HG02623 (cell line): ENCODE data around the gene BIN2.
A peak's percentile ranks its signal among the peaks of the same experiment; 100 is the strongest.
"Not testable (repeated sequence)": the region's sequence is repeated elsewhere in the genome, so short reads cannot be mapped to it uniquely, and the experiment has no call there.

Source experiments
- ATAC-seq: cut with Tn5 transposase; IDR thresholded peaks from one replicate; pipeline ENCODE4 v1.9.1; 2021; ENCODE audit warnings: moderate library complexity; ENCODE audit not compliant: unreplicated experiment

The BIN2 gene

GRCh38 chr12:51346581-51346980 lies 22.6 kb upstream of the BIN2 start, which contains the start of gene CELA1:
CELA1 (minus strand) TSS chr12:51346679; CDS start chr12:51346638, 41 bp downstream.
- ATAC-seq = no peak

GRCh38 chr12:51345681-51346080 lies 21.7 kb upstream of the BIN2 start:
- no peak for ATAC-seq

- no peak for ATAC-seq
Observed at GRCh38 chr12:51343201-51343600, 19.2 kb upstream of the BIN2 start.

GRCh38 chr12:51342416-51342815 lies 18.4 kb upstream of the BIN2 start:
- no peak for ATAC-seq

- ATAC-seq = no peak
Observed at GRCh38 chr12:51341251-51342007, 17.5 kb upstream of the BIN2 start.

GRCh38 chr12:51339750-51340149 lies 15.8 kb upstream of the BIN2 start:
- no peak for ATAC-seq

GRCh38 chr12:51337336-51337735 lies 13.4 kb upstream of the BIN2 start:
- ATAC-seq = not testable (repeated sequence)

- no peak for ATAC-seq
Observed at GRCh38 chr12:51335931-51336330, 12.0 kb upstream of the BIN2 start.

GRCh38 chr12:51334764-51335163 lies 10.8 kb upstream of the BIN2 start:
- ATAC-seq = no peak

- no peak for ATAC-seq
Observed at GRCh38 chr12:51333536-51333935, 9.6 kb upstream of the BIN2 start.

- ATAC-seq = no peak
Observed at GRCh38 chr12:51330186-51330585, 6.2 kb upstream of the BIN2 start.

GRCh38 chr12:51329742-51330141 lies 5.8 kb upstream of the BIN2 start:
- ATAC-seq = no peak

GRCh38 chr12:51328587-51328986 lies 4.6 kb upstream of the BIN2 start:
- ATAC-seq = no peak

GRCh38 chr12:51326698-51327439 lies 2.9 kb upstream of the BIN2 start:
- ATAC-seq = no peak

GRCh38 chr12:51324953-51325352 lies 979 bp upstream of the BIN2 start:
- ATAC-seq = no peak

- no peak for ATAC-seq
Observed at GRCh38 chr12:51323317-51323960, 535 bp downstream of the BIN2 start.

- no peak for ATAC-seq
Observed at GRCh38 chr12:51322452-51322851, 1.5 kb downstream of the BIN2 start.

- ATAC-seq = no peak
Observed at GRCh38 chr12:51321882-51322281, 2.1 kb downstream of the BIN2 start.

- ATAC-seq = no peak
Observed at GRCh38 chr12:51320695-51321320, 3.2 kb downstream of the BIN2 start.

- no peak for ATAC-seq
Observed at GRCh38 chr12:51320311-51320694, 3.7 kb downstream of the BIN2 start.

- ATAC-seq = peak; percentile 51
Observed at GRCh38 chr12:51318846-51319599, 5.0 kb downstream of the BIN2 start.
